ENCODE measurements around the gene MTCL1.

Gene MTCL1

DNA sequence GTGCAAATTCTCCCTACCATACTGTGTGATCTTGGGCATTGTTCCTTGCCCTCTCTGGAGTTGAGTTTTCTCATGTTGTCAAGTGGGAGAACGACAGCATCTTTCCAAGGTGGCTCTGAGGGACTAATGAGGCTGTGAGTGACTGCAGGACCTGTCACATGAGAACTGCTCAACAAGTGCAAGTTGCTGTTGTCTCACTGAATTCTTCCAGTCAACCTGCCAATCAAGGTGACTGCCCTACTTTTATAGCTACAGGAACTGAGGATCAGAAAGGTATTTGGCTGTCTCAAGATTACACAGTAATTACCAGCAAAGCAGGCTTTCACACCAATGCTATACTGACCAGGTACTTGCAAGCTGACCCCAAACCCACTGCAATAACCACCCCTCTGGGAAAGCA is 137.6 kb downstream of the MTCL1 start:
- no peak for DNase-seq

DNA sequence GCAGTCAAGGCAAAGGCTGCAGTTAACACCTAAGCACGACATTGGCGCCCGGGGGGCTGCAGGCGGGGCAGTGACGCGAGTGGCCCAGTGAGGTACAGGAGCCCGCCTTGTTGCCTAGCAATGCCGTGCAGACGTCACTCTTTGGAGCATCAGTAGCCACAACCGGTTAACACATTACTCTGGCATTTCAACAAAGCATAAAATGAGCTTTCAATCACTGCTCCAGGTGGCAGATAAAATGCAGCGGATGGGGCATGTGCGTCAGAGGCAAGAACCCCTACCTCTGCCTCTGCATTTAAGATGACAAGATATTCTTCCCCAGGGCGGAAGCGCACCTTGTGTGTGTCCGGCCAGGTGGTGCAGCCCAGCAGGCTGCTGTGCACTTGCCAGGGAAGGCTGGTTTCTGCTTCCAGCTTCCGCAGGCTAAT is 139.4 kb downstream of the MTCL1 start:
- no peak for DNase-seq

DNA sequence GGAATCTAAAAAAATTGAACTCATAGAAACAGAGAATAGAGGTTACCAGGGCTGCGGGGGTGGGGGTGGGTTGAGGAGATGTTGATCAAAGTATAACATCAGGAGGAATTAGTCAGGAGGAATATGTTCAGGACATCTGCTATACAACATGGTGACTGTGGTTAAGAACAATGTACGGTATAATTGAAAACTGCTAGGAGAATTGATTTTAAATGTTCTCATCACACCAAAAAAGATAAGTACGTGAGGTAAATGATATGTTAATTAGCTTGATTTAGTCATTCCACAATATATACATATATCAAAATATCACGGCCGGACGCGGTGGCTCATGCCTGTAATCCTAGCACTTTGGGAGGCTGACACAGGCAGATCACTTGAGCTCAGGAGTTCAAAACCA is 140.2 kb downstream of the MTCL1 start:
- DNase-seq = no peak

DNA sequence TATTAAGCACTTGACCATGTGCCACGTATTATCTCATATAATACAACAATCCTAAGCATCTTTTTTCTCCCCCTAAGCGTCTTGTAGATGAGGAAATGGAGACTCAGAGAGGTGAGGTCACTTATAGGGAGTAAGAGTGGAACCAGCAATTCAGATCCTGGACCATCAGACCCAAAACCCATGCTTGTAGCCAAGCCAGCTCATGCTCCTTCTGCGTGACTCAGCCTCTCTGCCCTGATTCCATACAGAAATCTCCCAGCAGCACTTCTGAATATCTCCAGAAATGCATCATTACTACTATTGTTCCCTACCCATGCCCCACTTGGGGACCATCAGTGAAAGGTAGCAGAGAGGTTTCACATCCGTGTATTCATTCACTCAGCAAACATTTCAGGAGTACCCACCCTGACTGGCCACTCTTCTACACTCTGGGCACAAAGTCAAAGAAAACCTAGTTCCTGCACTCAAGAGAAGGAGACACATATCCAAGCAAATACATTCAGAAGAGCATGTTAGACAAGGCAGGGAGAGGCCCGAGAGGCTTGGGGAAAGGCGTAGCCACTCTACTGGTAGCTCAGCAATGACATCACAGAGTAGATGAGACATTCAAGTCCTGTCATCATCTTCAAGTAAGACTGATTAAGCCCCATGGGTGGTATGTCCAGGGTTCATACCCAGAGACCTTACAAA is 141.9 kb downstream of the MTCL1 start:
- DNase-seq = no peak

DNA sequence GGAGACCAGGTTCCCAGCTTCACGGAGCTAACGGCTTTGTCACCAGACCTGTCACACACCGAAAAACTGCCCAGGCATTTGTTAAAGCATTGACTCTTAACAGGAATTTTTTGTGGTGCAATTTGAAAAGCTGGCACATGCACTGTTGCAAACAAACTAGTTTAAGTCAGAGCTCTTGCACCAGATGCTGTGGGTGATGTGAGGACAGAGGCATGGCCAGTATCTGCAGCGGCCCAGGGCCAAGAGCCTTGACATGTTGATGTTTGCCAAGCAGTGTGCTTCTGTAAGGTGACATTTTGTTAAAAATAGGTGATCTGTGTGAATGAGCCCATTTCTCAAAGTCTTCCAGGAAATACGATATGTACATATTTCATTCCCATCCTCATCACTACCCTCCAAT is 142.5 kb downstream of the MTCL1 start:
- no peak for DNase-seq

DNA sequence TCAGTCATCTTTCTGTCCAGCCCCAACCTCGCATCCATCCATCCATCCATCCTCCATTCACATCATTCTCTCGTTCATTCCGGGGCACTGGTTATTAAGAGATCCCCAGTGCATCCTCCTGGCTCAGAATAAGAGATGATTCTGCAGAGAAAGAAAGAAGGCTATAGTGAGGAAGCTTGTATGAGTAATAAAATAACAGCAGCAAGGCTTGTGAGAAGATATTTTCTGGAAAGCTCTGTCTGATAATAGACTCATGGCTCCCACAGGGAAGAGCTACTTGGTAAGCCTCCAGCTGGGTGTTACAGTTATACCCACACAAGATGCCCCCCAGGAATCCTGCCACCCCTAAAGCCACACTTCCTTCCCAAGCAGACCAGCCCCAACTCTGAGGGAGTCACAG is 143.2 kb downstream of the MTCL1 start:
- DNase-seq = no peak

DNA sequence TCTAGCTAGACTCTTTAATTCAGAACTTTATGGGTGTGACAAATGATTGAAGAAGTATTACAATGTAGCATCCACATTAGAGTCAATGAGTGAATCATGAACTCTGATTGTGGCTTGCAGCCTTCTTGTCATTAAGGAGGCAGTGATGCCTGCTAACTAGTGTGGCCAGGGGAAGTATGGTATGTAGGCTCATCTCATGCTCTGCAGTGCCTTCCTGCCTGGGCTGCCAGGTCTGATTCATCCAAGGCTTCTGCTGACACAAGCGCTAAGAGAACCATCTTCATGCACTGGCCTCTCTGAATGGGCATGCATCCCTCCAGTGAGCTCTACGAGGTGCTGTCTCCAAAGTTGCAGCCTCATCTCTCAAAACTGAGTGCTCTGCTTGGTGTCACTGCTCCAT is 144.3 kb downstream of the MTCL1 start:
- DNase-seq = no peak

DNA sequence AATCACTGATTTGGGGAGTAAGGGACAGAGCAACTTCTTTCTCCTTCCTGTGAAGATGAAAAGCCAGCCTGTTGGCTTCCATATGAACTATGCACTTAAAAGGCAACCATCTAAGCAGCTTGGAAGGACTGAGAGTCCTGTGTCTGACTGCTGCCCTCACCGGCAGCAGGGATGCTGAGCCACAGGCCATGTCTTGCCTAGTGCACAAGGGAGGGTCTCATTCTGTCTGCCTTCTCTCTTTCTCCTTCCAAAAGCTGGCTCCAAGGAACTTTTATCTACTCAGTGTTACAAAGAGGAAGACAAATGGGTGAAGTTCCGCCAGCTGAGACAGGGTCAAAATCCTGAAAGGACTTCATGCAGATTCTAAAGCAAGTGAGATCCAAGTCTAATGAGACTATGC is 146.3 kb downstream of the MTCL1 start:
- DNase-seq = no peak

DNA sequence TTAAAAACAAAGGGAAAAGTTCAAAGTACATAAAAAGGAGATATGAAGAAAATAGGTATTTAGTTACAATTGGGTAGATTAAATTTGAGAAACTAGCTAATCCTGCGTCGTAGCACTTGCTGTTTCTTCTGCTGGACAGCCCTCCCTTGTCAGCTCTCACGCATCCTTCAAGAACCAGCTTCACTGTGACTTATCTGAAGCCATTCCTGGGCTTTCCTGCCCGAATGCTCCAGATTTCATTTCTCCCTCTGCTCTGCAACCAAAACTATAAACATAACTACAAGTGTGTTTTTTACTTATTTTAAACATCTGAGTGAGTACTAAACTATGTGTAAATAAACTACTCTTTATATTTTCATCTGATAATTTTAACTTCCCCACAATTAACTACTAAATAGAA is 149.2 kb downstream of the MTCL1 start:
- no peak for DNase-seq

DNA sequence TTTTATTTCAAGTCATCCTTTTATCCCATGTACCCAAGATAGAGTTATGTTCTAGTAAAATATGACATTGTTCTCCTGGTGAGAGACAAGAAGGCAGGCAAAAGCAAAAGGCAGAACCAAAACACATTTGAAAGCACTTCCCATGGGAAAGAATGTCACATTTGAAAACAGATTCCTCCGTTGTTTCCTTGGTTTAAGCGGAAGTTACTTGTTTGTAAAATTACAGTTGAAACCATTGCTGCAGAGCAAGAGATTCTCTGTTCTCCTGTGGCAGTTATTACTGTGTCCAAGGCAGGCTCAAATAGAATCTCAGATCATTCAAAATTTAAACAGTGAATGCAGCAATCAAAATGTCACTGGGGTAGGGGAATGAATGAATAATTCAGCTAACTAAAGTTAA is 149.6 kb downstream of the MTCL1 start:
- DNase-seq = no peak

DNA sequence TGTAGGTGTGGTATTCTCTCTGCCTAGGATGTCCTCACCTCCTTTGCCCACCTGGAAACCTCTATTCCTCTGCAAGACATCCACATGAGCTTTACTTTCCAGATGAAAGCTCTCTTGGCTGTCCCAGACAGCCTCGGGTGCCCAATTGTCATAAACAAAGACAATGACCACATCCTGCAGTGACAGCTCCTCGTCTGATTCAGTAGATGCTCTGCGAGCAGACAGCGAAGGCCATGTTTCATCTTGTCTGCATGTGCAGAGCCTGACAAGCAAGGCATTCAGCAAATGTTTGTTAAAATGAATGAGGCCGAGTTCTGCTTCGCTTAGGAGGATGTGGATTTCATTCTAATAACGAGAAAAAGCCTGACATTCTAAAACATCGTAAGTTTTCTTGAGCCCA is 150.9 kb downstream of the MTCL1 start:
- no peak for DNase-seq

DNA sequence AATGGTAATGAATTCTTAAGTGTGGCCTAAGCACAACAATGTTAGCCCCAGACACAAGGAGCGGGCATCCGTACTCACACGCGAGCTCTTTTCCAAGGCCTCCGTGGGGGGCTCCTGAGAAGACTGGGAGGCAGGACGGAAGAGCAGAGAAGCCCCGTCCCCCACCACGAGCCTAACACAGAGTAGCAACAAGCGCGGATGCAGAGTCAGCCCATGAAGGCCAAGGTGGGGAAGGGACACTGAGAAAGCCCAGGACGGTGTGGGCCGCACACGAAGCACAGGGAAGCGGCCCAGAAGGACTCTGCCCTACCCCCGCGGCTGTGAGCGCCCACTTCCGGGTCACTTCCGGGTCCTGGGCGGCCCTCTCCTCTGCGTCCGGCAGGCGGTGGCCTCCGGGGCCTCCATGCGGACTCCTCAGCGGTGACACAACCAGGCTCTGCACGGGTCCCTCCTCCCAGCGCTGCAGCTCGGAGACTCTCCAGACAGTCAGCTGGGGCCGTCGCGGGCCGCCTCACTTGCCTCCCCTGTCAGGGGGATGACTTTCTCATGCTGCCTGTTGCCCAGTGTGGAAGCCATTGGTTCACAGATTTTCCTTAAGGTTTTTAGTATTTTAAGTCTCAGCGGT is 151.5 kb downstream of the MTCL1 start:
- DNase-seq = no peak

DNA sequence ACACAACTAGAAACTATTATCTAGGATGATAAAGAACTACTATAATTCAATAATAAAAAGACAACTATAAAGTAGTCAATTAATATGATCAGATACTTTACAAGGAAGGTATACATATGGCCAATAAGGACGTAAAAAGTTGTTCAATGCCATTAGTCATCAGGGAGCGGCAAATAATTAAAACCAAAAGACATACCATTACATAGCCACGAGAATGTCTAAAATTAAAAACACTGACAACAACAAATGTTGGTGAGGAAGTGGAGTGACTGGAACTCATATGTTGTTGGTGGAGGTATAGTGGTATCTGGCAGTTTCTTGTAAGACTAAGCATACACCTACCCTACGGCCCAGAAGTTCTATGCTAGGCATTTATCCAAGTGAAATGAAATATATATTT is 152.4 kb downstream of the MTCL1 start:
- no peak for DNase-seq

DNA sequence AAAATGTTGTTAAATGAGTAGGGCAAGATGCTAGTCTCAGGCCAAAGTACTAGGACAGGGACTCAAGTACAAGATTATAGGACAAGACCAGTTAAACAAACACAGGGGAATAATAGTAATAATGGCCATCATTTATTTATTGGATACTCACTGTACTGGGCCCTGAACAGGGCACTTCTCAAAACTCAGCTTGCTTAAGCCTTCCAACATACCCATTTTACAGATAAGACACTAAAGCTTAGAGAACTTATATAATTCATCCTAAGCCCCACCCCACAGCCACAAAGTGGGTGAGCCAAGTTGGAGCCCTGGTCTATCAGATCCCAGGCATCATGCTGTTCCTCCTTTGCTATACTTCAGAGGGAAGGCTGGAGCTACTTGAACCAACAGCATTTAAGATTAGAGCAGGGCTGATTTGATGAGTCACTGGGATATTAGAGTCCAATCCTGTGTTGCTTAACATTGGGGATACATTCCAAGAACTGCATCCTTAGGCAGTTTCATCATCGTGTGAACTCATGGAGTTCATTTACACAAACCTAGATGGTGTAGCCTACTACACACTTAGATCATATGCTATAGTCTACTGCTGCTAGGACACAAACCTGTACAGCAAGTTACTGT is 153.6 kb downstream of the MTCL1 start:
- DNase-seq = no peak

DNA sequence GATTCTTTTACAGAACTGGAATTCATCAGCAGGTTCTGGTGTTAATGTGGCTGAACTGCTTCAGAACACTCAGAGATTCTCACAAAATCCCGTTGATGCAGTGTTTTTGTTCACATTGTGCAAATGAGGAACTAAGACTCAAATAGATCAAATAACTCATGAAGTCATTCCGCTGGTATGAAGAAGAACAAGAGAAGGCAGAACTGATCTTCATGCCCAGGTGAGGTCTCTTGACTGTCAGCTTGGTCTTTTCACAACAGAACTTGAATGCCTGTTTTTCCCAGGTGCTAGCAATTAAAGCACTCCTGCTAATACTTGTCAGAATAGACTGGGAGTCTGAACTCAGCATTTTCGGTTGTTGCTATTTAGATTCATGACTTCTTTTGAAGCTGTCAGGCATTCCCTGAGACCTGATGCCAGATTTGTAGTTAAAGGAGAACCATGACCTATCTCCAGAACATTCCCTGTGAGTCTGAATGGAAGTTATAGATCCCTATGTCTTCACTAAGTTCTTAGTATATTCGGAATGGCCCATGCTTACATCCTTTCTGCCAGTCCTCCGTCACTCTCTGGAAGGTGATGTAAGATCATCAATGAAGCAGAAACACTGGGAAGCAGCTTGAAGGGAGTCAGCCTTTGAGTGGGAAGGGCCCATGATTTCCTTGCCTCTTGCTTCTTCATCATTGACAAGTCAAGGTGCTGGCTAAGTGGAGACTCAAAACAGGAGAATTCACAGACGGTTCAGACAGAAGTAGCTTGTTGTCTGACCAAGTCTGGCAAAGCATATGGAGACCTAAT is 155.7 kb downstream of the MTCL1 start:
- no peak for DNase-seq

DNA sequence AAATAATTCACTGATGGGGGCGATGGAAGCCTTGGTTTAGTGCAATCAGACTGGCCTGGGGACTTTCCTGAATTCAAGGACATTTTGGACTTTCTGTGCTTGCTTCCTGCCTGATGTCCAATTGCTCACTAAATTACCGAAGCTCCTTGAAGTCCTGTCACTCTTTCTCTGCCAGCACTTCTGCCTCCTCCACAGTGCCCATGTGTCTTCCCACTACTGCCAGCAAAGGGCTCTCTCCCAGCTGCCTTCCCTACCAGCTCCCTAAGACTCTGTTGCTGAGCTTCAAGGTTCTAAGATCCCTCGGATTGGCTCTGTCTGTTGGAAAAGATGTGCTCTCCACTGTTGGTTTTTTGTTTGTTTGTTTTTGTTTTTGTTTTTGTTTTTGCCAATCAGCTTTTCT is 158.1 kb downstream of the MTCL1 start:
- no peak for DNase-seq

DNA sequence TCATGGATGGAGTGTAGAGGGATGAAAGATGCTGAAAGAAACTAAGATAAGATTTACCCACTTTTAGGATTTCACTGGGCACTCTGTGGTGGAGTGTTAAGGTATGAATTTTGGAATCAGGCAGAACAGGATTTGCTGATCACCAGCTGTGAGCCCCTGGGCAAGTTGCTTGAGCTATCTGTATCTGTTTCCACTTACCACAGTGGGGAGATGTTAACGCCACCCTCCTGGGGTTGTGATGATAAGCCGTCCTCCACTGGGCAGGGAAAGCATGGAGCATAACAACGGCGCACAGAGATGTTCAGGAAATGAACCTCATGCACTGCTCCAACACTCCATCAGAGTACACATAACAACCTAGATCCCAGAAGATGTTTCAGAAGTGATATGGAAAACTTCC is 160.6 kb downstream of the MTCL1 start:
- DNase-seq = no peak

DNA sequence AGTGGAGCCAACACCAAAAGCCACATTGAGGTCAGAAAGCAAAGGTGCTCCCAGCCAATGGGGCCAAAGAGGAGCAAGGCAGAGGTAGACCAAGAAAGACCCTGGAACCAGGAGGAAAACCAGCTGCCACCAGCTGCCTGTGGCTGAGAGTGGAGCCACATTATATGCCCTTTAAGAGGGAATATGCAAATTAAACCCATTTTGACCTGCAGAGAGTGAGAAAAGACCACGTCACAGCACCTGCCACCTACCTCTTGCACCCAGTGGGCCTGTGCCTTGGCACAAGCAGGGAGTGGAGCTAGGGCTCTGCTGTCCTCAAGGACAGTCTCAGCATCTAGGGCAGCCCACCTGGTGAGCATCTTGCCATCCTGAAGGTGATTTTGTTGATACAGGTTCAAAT is 161.3 kb downstream of the MTCL1 start:
- DNase-seq = no peak

DNA sequence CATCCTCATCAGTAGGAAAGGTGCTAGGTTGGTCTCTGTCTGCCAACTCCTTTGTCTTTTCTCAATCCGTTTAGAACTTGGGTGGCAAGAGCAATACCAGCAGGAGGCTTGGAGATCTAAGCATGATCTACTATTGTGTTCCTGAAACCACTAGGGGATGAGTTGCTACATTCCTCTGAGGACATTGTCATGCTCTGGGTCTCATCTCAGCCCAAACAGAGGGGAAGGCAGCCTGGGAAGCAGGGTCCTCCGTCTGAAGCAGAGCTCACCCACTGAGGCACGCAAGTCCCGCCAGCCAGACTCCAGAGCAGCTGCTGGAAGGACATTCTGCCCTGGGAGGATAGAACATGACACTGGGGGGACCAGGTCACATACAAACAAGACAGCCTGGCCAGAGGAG is 162.9 kb downstream of the MTCL1 start:
- no peak for DNase-seq

DNA sequence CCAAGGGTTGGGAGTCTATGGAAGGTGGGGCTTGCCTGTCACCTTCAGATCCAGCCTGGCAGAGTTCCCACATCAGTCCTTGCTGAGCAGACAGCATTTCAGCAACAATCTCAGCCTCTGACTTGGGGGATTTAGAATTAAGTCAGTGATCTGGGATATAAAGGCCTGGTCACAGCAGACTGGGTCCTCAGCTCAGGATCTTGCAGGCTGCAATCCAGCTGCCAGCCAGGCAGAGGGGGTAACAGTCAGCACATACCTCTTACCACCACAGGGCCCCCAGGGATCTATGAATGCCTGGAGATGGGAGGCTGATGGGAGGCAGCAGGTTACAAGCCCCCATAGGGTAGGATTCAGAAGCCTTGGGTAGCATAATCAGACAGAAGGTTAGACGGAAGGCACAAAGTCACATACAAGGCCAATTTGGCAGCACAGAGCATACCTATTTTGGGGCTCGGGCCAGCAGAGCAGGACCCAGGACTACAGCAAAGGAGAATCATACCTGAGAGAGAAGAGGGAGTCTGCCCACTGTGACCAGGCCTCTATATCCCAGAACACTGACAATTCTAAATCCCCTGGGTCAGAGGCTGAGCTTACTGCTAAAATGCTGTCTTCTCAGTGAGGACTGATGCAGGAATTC is 163.5 kb downstream of the MTCL1 start:
- DNase-seq = no peak

DNA sequence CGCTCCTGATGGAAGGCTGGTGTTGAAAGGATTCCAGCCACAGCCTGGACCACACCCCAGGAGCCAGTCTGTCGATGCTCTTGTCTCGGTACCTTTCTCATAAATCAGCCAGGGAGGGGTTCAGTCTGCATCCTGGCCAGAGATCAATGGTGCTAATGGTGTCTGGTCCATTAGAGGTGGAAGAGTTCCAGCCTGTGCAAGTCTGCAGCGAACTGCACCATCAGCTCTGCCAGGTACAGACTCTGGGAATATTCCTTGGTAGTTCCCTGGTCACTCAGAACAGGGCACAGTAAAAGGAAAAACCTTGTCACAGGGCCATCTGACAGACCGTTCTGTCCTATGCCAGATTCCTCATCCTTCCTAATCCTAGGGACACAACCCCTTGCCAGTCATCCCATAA is 164.3 kb downstream of the MTCL1 start:
- DNase-seq = no peak

DNA sequence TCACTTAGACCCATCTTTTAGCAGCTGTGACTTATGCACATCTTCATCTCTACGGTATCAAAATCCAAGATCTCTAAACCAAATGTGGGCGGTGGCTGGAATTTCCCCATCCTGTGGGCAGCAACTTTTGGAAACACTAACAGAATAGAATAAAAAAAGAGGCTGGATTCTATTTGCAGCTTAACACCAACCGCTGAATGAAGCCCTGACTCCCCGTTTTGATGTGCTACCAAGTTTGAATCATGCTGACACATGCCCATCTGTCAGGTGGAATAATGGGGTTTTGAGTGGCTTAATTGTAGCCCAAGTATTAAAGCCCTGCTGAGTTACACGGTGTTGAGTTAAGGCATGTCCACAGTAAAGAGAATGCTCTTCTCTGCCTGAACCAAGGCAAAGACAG is 165.2 kb downstream of the MTCL1 start:
- no peak for DNase-seq

DNA sequence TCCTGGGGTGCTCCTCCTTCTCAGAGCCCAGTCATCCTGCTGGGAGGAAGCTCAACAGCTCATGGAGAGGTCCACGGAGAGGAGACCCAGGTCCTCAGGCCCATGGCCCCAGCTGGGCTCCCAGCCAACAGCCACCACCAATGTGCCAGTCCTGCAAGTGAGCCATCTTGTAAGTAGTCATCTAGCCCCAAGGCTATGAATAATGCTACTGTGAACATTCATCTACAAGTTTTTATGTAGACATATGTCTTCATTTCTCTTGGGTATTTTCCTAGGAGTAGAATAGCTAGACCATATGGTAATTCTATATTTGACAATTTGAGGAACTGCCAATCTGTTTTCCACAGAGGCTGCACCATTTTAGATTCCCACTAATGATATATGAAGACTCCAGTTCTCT is 166.1 kb downstream of the MTCL1 start:
- DNase-seq = no peak
